GM21528 (cell line): ENCODE measurements around the gene KRTAP5-3.
A peak's percentile ranks its signal among the peaks of the same experiment; 100 is the strongest.
"Not testable (repeated sequence)": the region's sequence is repeated elsewhere in the genome, so short reads cannot be mapped to it uniquely, and the experiment has no call there.

Source experiments
- ATAC-seq: cut with Tn5 transposase; IDR thresholded peaks from one replicate; pipeline ENCODE4 v1.9.1; 2021; ENCODE audit warnings: mild to moderate bottlenecking, moderate library complexity; ENCODE audit not compliant: unreplicated experiment, low FRiP score

KRTAP5-3 gene

DNA sequence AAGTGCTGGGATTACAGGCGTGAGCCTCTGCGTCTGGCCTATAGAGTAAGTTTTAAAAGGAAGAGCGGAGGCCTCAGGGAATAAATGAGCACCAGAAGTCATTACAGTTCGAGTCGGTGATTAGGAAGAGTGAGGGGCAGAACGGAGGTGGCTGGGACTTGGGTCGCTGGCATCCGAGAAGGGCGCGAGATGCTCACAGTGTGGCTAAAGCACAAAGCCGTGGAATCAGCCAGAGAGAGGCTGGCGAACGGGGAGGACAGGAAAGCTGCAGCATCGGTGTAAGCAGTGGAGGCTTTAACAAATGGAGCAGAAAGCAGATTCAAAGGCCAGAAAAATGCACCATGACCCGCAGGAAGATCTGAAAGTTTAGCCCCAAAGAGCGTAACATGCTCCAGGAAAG is 16.4 kb upstream of the KRTAP5-3 start:
- no peak for ATAC-seq

DNA sequence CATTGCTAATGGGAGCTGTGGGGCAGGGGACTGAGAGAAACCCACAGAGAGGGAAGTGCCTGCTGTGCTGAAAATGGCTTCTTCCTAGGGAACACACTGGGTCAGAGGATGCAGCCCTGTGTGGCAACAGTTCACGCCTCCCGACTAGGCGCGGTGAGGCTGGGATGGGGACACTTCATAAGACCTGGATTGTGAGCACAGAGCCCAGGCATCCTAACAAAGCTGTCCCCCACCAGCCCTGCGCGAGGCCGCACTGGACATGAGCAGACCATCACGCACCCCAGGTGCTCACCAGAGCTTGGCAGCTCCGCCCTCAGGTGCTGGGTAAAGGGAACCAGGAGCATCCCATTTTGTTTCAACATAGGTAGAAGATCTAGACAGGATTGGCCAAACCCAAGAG is 15.5 kb upstream of the KRTAP5-3 start:
- no peak for ATAC-seq

- no peak for ATAC-seq
These were observed 13.8 kb upstream of the KRTAP5-3 start, which contains the start of gene KRTAP5-4 for GRCh38 chr11:1622086-1622485. KRTAP5-4 (minus strand) TSS chr11:1622138; CDS start chr11:1622093, 45 bp downstream.

DNA sequence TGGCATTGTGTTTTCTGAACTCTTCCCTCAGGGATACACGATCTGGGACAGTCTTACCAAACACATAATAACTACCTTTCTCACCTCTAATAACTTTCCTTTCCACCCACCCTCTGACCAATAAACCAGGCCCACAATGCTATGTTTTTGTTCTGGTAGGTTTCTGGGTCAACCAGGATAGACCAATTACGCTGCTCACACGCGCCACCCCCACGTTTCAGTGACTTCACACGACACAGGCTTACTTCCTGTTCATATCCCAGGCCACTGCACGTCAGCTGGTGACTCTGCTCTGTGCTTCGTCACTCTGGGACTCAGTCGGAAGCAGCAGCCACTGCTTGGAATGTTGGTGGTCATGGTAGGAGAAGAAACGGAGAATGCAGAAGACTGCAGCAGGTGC is 11.2 kb upstream of the KRTAP5-3 start:
- ATAC-seq = no peak

GRCh38 chr11:1618231-1618630 is 10.0 kb upstream of the KRTAP5-3 start:
- no peak for ATAC-seq

DNA sequence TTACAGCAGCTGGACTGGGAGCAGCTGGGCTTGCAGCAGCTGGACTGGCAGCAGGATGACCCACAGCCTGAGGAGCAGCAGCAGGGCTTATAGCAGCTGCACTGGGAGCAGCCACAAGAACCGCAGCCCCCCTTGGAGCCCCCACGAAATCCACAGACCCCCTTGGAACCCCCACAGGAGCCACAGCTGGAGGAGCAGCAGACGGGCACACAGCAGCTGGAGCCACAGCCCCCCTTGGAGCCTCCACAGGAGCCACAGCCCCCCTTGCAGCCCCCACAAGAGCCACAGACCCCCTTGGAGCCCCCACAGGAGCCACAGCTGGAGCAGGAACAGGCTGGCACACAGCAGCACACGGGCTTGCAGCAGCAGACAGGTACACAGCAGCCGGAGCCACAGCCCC is 362 bp downstream of the KRTAP5-3 start:
- ATAC-seq = not testable (repeated sequence)

DNA sequence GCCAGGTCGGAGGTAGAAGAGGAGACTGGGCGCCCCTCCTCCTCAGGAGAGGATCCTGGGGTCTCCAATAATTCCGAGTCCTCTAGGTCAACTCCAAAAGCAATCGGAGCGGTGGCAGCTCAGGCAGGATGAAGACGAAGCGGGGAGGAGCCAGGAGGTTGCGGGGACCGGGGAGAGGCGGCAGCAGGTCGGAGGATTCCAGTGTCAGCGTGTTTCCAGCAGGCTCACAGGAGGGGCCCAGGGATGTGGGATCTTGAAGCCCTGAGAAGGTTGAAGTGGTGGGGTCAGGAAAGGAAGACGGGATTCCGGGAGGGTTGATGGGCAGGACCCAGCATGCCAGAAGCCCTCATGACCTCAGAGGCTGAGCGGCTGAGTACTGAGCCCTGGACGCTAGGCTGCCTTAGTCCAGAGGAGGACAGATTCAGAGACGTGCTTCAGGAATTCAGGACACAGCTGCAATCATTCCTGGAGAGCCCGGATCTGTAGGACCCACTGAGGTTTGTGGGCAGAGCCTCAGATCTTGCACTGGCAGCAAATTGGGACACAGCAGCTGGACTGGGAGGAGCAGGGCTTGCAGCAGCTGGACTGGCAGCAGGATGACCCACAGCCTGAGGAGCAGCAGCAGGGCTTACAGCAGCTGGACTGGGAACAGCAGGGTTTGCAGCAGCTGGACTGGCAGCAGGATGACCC is 962 bp downstream of the KRTAP5-3 start:
- ATAC-seq = not testable (repeated sequence)

DNA sequence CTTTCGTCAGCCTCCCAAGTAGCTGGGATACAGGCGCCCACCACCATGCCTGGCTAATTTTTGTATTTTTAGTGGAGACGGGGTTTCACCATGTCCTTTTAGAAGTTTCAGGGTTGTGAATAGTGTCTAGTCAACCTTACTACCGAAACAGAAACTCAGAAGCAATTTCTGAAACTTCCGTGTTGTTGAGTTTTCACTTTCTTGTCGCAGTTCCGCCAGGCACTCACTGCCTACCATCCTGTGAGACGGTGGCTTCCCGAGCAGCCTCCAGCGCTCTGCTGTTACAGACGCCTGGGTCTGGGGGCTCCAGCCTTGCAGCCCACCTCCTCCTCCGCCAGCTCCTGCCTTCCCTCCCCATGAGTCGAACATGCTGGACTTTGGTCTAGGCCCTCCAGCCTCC is 2.3 kb downstream of the KRTAP5-3 start:
- ATAC-seq = peak; percentile 72

DNA sequence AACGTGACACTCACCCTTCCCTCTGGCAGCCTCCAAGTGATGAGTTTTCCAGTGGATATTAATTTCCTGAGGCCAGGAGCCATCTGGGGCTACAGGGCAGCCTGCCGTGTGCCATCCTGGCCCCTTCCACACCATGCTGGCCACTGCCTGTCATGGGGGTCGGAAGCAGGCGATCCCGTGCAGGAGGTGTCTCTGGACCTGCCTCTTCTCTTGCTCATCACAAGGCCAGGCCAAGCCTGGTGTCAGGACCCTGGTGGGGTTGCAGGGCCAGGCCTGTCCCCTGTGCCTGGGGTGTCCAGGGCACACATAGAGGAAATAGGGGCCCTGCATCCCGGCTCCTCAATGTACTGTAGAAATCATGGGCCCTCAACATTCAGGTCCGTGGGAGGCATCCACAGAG is 3.6 kb downstream of the KRTAP5-3 start:
- ATAC-seq = no peak

- no peak for ATAC-seq
These were observed 4.1 kb downstream of the KRTAP5-3 start for GRCh38 chr11:1604181-1604580.

- no peak for ATAC-seq
These were observed 4.6 kb downstream of the KRTAP5-3 start for GRCh38 chr11:1603629-1604028.

DNA sequence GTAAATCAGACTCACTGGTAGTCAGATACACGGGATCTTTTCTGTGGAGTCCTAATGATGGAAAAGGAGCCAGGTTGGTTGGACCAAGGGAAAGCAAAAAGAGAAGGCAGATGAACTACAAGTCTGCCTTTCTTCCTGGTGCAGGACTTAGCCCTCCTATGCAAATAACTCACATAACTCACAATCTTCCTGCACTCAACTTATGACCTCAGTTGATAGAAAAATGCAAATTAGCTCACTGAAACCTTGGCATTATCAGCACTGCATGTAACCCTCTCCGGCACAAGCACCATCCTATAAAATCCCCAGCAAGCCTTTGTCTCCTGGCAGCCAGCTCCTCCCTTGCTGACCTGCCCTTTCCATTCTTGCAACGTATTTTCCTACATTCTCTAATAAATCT is 6.6 kb downstream of the KRTAP5-3 start:
- ATAC-seq = not testable (repeated sequence)

DNA sequence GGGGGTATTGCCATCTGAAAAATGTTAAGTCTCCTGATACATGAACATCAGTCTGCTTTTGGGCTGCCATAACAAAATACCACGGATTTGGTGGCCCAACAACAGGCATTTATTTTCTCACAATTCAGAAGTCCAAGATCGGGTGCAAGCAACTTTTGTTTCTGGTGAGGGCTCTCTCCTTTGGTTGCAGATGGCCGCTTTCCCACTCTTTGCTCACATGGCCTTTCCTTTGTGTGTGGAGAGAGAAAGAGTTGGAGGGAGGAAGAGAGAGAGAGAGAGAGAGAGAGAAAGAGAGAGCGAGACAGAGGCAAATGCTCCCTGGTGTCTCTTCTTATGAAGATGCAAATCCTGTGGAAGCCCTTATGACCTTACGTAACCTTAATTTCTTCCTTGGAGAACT is 7.6 kb downstream of the KRTAP5-3 start:
- no peak for ATAC-seq

- ATAC-seq = no peak
These were observed 9.4 kb downstream of the KRTAP5-3 start for GRCh38 chr11:1598816-1599215.

- not testable (repeated sequence) for ATAC-seq
These were observed 9.9 kb downstream of the KRTAP5-3 start for GRCh38 chr11:1598406-1598805.

DNA sequence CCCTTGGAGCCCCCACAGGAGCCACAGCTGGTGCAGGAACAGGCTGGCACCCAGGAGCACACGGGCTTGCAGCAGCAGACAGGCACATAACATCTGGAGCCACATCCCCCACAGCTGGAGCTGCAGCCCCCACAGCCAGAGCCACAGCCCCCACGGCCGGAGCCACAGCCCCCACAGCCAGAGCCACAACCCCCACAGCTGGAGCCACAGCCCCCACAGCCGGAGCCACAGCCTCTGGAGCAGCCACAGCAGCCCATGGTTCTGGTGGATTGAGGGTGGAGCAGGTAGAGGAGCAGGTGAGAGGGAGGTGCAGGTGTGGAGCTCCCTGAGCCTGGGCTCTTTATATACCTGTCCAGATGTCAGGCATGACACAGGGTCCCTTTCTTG is 10.3 kb downstream of the KRTAP5-3 start, which contains the start of gene KRTAP5-2:
Gene KRTAP5-2, minus strand, starts transcription at position 301 of the 387 bp plus-strand sequence. Its CDS starts 44 bp downstream, at position 257.
- no peak for ATAC-seq

GRCh38 chr11:1597331-1597993 is 10.8 kb downstream of the KRTAP5-3 start:
- no peak for ATAC-seq

GRCh38 chr11:1596576-1597121 is 11.6 kb downstream of the KRTAP5-3 start:
- not testable (repeated sequence) for ATAC-seq

DNA sequence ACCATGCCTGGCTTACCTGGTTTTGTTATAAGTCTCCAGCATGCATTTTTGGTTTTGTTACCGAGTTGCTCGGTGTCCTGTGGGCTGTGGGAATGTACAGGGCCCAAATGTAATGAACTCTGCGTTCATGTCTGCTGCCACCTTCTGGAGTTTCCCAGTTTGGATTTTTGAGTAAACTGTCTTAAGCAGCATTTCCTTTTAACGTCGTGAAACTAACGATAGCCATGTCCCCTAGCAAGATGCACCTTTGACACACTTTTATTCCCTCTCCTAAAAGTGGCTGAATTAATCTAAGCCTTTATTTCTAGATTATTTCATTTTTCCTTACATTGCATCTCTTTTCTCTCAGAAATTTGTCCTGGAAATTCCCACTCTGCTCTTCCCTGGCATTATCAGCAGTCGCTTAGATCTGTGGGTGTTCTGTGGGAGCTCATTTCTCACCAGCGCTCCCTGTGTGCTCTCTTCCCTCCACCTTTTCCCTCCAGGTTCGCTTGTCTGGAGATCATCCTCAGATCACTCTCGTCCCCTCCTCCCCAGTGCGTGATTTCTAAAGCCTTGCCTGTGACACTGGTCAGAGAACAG is 12.2 kb downstream of the KRTAP5-3 start:
- ATAC-seq = not testable (repeated sequence)

- no peak for ATAC-seq
These were observed 15.6 kb downstream of the KRTAP5-3 start for GRCh38 chr11:1592628-1593027.

DNA sequence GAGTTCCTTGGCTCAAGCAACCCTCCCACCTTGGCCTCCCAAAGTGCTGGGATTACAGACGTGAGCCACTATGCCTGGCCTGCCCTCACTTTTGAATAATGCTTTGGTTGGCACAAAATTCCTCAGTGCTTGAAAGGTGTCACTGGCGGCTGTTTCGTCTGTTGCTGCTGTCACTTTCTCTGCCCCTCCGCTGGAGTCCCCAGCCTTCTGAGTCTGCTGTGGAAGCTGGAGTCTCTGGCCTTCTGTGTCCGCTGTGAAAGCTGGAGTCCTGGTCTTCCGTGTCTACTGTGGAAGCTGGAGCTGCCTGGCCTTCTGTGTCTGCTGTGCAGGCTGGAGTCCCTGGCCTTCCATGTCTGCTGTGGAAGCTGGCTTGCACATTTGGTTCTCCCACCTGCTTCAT is 18.3 kb downstream of the KRTAP5-3 start:
- ATAC-seq = no peak
